Measurements from ENCODE around the gene RHOV. TPM values are rescaled to one million over a fixed set of nuclear protein-coding genes. Genes with fewer than 3 reads are reported as not detected.

The RHOV gene
- total RNA-seq, 1 donor from 2014 or later: 7.1 TPM

- DNase-seq (ENCODE audit: low read depth): no peak
- FAIRE-seq: no peak
- Histone ChIP-seq H3K36me3 (ENCODE audit: control insufficient read depth, insufficient read depth, low read length) (no peaks in the 10 kb centered on the region), H3K4me3 (ENCODE audit: low read depth, low read length) (no peak overlapping the region), H3K27me3 (ENCODE audit: control insufficient read depth, insufficient read depth, low read length) (peaks cover 2% of the 10 kb centered on the region)
- TF ChIP-seq, protein P1, sequence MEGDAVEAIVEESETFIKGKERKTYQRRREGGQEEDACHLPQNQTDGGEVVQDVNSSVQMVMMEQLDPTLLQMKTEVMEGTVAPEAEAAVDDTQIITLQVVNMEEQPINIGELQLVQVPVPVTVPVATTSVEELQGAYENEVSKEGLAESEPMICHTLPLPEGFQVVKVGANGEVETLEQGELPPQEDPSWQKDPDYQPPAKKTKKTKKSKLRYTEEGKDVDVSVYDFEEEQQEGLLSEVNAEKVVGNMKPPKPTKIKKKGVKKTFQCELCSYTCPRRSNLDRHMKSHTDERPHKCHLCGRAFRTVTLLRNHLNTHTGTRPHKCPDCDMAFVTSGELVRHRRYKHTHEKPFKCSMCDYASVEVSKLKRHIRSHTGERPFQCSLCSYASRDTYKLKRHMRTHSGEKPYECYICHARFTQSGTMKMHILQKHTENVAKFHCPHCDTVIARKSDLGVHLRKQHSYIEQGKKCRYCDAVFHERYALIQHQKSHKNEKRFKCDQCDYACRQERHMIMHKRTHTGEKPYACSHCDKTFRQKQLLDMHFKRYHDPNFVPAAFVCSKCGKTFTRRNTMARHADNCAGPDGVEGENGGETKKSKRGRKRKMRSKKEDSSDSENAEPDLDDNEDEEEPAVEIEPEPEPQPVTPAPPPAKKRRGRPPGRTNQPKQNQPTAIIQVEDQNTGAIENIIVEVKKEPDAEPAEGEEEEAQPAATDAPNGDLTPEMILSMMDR (IDR thresholded peaks at IDR 0.05; ENCODE audit: insufficient read depth, low read length, severe bottlenecking): no peak
These were observed 44.2 kb upstream of the RHOV start for GRCh38 chr15:40918146-40918798.

DNA sequence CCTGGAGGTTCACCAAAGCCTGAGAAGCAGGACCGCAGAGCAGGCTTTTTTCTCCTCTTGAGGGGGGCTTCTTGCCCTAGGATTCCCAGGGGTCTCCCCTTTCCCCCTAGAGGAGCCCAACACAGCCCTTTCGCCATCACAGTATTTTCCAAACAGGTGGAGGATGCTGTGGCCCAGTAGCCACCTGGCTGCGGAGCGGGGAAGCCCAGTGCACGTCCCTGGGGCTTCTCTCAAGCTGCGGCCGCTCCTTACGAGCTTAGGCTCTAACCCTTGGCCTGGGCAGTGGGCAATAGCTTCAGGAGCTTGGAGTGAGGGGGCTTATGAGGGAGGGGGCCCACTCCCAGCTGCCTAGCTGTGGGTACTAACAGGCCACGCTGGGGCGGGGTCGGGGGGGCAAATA lies 43.6 kb upstream of the RHOV start:
- TF ChIP-seq, protein P1 (IDR thresholded peaks at IDR 0.05; ENCODE audit: insufficient read depth, low read length, severe bottlenecking): no peak
- DNase-seq (ENCODE audit: low read depth) (no peak), FAIRE-seq (no peak)
- Histone ChIP-seq H3K4me3 (ENCODE audit: low read depth, low read length) (no peak overlapping the region), H3K36me3 (ENCODE audit: control insufficient read depth, insufficient read depth, low read length) (no peaks in the 10 kb centered on the region), H3K27me3 (ENCODE audit: control insufficient read depth, insufficient read depth, low read length) (peaks cover 2% of the 10 kb centered on the region)

- peaks cover 2% of the 10 kb centered on the region for H3K27me3 ChIP-seq (ENCODE audit: control insufficient read depth, insufficient read depth, low read length)
- DNase-seq (ENCODE audit: low read depth): no peak
- no peak overlapping the region for H3K4me3 ChIP-seq (ENCODE audit: low read depth, low read length)
- FAIRE-seq: no peak
- TF ChIP-seq, protein P1 (IDR thresholded peaks at IDR 0.05; ENCODE audit: insufficient read depth, low read length, severe bottlenecking): no peak
- H3K36me3 ChIP-seq (ENCODE audit: control insufficient read depth, insufficient read depth, low read length): no peaks in the 10 kb centered on the region
These were observed 41.6 kb upstream of the RHOV start for GRCh38 chr15:40915679-40916078.

GRCh38 chr15:40915116-40915661 lies 41.2 kb upstream of the RHOV start:
- Histone ChIP-seq H3K4me3 (ENCODE audit: low read depth, low read length) (no peak overlapping the region), H3K36me3 (ENCODE audit: control insufficient read depth, insufficient read depth, low read length) (no peaks in the 10 kb centered on the region), H3K27me3 (ENCODE audit: control insufficient read depth, insufficient read depth, low read length) (peaks cover 2% of the 10 kb centered on the region)
- no peak for DNase-seq (ENCODE audit: low read depth)
- FAIRE-seq: no peak
- TF ChIP-seq, protein P1 (IDR thresholded peaks at IDR 0.05; ENCODE audit: insufficient read depth, low read length, severe bottlenecking): no peak

DNA sequence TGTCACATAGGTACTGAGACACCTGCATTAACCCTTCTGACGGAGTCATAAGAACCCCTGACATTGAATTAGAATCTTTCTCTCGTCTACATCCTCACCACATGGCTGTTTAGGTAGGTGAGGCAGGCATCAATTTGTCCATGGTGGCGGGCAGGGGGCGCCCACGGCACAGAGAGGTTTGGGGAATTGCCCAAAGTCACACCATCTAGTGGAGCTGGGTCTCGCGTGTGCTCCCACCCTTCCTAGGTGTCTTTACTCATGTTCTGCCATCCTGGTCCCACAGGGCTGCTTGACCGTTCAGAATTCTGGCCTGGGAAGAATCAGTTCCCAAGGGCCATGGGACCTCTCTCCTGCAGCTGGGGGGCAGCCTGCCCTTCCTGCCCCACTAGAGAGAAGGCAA lies 40.5 kb upstream of the RHOV start:
- TF ChIP-seq, protein P1 (IDR thresholded peaks at IDR 0.05; ENCODE audit: insufficient read depth, low read length, severe bottlenecking): no peak
- H3K27me3 ChIP-seq (ENCODE audit: control insufficient read depth, insufficient read depth, low read length): peaks cover 2% of the 10 kb centered on the region
- no peaks in the 10 kb centered on the region for H3K36me3 ChIP-seq (ENCODE audit: control insufficient read depth, insufficient read depth, low read length)
- H3K4me3 ChIP-seq (ENCODE audit: low read depth, low read length): no peak overlapping the region
- DNase-seq (ENCODE audit: low read depth) (no peak), FAIRE-seq (no peak)

GRCh38 chr15:40914013-40914412 lies 40.0 kb upstream of the RHOV start:
- no peak for DNase-seq (ENCODE audit: low read depth)
- TF ChIP-seq, protein P1 (IDR thresholded peaks at IDR 0.05; ENCODE audit: insufficient read depth, low read length, severe bottlenecking): no peak
- Histone ChIP-seq H3K36me3 (ENCODE audit: control insufficient read depth, insufficient read depth, low read length) (no peaks in the 10 kb centered on the region), H3K27me3 (ENCODE audit: control insufficient read depth, insufficient read depth, low read length) (peaks cover 2% of the 10 kb centered on the region), H3K4me3 (ENCODE audit: low read depth, low read length) (no peak overlapping the region)
- peak; percentile 60 for FAIRE-seq

Measured in bronchial epithelial cell (primary cell).